ENCODE results near the gene GNL2.
"Not testable (repeated sequence)": the region's sequence is repeated elsewhere in the genome, so short reads cannot be mapped to it uniquely, and the experiment has no call there.

GNL2 gene

DNA sequence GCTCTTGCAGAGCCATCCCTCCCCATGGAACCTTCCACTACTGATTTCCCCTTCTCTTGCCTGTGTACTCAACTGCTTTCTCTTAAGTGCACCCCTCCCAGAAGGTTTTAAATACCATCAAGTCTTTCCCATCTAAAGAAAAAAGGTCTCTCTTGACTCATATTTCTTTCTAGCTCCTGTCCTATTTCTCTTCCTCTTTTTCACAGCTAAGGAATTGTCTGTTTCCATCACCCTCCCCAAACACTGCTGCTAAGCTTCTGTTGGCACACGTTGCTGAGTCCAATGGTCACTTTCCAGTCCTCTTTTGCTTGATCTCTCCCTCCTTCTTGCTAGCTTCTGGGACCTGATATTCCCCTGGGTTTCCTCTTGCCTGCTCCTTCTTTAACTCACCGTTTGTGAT lies 13.3 kb upstream of the GNL2 start:
- DNase-seq (ENCODE audit: insufficient read length, low spot score) (no peak), FAIRE-seq (no peak)

DNA sequence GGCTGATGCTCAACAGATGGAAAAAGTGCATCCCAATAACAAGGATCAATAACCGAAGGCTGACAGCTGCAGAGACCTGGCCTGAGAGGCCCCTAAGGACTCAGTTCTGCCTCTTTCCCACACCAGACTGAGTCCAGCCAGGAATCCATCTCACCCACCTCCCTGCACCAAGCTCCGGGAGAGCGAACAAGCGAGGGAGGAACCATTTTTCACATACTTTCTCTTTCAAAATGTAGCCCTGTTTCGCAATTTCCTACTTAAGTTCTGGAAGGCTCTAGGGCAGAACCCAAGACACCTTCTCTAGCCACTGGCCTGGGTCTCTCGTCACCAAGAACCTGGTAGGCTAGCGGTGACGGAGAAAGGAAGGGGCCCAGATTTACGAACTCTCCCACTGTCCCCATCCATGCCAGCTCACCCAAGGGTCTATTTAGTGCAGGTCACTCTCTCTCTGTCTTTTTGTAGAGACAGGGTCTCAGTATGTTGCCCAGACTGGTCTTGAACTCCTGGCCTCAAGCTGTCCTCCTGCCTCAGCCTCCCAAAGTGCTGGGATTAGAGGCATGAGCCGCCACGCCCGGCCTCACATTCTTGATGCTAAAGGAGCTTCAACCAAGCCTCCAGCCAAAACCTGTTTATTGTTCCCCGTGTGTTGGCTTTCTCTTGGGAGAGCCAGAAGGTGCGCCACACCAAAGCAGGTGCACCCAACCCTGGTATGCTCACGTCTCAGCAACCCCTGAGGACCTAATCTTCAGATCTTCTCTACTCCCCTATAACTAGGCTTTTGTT lies 10.9 kb upstream of the GNL2 start:
- no peak for FAIRE-seq
- DNase-seq (ENCODE audit: insufficient read length, low spot score): no peak

DNA sequence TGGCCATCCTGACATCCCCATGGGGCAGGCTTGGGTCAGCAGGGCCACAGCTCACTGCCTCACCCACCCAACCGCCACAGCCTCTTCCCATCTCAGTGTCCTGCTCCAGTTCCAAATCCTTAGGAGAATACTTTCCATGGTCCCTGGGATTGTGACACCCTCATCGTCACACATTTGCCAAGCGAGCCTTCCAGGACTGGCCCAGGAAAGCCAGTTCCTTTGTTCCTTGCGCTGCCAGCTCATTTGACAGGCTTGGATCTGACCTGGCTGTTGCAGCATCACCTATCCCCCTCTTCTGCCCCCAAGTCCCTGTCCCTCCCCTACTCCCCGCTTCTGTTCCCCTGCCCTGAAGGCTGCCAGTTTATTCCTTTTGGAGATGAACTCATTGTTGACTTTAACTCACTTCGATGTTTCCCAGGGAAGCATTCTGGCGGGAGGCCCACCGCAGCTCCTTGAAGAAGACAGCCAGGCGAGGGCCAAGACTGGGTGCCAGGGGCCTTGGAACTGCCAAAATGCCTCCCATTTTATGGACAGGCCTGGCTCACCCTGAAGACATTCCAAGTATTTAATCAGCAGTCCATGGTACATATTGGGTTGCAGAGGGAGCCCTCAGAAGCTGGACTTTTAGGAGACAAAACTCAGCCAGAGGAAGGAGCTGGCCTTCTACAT lies 10.2 kb upstream of the GNL2 start:
- DNase-seq (ENCODE audit: insufficient read length, low spot score) (no peak), FAIRE-seq (no peak)

DNA sequence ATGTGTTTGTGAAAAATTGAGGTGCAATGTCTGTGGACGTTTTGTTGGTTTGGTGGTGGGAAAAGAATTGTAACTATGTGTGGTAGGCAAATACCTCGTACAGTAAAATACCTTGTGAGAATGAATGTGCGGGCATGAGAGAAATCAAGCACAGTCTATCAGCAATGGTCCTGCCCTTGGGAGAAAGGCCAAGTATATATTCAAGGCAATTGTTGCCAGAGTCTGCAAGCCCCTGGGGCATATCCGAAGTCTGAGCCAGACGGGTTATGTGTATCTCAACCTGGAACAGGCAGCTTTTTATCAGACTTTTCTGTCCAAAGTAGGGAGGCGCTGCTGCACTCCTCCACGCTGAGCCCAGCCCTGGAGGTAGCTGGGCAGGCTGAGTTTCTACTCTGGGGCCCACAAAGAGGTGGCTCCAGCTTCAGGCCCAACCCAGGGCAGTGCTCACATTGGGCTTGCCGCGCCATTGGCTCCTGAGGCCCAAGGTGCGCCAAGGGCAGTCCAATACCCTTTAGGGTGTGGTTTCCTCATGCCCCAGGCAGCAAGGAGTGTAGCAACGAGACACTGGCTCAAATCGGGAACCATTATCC lies 9.4 kb upstream of the GNL2 start:
- no peak for FAIRE-seq
- DNase-seq (ENCODE audit: insufficient read length, low spot score): no peak

DNA sequence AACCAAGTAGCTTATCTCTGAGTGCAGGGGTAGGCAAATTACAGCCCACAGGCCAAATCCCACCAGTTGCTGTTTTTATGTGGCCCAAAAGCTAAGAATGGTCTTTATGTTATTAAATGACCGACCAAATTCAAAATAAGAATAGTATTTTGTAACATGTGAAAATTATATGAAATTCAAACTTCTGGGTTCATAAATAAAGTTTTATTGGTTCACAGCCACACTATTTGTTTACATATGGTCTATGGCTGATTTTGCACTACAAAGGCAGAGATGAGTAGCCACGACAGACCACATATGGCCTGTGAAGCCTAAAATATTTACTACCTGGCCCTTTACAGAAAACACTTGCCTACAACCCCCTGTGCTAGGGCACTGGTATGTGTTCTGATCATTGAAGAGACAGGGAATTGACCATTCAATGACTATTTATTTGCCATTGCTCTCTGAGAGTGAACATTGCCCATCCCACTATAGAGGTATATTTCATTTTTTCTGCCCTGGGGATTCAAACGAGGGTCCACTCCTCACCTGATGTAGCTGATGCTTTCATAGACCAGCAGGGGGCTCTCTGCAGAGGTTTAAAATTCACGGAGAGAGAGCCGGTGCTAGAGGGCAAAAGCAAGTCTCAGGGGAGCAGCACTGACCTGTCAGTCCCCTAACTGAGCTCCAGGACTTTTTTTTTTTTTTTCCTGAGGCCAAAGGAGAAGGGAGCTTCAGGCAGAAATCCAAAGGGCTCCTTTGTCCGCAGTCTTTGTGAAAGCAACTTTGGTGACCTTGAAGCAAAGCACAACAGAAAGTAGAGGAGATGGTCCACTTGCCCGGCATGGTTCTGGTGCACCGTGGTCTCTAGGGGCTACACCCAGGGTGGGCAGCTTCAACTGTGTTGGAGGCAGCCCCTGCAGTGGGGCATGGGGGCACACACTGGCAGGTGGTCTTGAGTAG lies 7.3 kb upstream of the GNL2 start:
- FAIRE-seq (no peak), DNase-seq (ENCODE audit: insufficient read length, low spot score) (peak; percentile 35)

DNA sequence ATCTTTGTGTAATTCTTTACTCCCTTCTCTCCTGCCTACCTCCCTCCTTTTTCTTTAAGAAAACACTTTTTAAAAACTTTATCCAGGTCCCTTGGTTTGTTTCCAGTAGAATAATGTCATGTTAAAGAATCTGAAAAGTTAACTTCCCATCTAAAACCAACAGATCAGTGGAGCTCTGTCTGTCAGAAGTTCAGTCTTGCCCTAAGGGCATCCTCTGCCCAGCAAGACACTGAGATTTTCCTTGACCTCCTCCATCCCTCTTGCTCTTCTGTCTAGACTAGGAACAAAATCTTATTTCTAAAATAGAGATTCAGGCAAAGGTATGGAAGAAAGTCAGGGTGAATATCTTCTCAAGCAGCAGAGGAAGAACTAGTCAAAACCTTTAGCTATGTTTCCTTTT lies 5.7 kb upstream of the GNL2 start:
- FAIRE-seq: no peak

DNA sequence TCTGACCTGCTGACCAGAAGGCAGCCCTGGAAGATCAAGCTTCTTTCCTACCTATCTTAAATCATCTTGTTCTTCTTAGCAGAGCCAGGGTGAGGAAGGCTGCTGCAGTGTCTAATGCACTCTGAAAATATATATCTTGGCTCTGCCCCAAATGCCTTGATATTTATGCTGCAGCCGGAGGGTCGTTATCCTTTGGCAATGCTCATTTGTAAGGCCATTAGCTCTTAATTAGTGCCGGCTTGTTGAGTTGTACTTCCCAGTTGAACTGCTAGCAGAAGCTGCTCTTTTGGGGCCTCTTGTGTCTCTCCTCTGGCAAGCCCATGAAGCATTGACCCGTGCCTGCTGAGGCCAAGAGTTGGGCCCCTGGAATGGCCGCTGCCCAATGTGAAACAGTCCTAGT lies 4.2 kb upstream of the GNL2 start:
- FAIRE-seq (no peak), DNase-seq (ENCODE audit: insufficient read length, low spot score) (no peak)

More for the DNA sequence above, 5.7 kb upstream of the GNL2 start:
- DNase-seq (ENCODE audit: insufficient read length, low spot score): no peak

DNA sequence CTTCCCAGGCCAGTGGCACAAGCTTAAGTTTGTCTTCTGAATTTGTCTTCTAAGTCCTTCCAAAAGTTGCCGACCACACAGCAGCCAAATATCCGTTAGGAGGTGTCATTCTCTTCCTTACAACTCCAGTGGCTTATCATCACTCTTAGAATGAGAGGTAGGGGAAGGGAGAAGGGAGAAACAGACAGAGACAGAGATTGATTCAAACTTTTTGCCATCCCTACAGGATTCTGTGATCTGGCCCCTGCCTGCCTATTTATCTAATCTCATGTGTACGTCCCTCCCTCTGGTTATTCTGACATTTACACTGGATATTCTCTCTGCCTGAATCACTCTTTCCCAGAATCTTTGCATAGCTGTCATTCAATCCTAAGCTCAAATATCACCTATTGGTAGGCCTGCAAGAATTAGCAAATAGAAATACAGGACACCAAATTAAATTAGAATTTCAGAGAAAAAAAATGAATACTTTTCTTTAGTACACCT lies 488 bp upstream of the GNL2 start:
- DNase-seq (ENCODE audit: insufficient read length, low spot score) (no peak), FAIRE-seq (no peak)

DNA sequence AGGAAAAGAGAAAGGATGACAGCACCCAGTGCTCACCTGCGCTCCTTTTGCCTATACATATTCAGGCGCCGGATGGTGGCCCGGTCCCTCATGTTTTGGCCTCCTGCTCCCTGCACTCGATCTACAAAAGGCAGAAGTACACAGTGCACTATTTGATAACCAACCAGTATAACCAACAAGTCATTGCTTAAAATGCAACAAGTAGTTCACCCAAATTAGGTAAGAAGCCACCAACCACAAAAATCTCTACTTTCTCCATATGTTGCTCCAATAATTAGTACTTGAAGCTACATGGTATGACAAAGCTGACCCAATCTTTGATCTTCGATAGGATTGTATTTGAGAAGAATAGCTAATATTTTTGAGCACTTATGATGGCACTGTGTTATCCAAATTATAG lies 2.0 kb downstream of the GNL2 start:
- DNase-seq (ENCODE audit: insufficient read length, low spot score) (no peak), FAIRE-seq (no peak)

DNA sequence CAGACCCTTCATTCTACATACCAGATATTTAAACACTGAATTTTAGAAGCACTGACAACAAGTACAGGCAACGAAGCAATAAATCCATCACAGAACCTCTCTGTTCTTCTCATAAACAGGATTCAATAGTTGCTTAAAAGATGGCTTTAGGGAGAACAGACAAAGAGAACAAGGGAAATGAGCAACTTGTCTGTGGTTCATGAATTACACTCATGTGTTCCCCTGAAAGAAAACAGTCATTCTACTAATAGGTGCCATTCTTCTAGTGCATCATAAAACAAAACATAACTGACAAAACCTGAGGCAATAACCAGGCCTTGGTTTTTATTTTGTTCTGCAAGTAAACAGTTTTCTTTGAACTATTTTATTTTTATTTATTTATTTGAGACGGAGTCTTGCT lies 6.8 kb downstream of the GNL2 start:
- DNase-seq (ENCODE audit: insufficient read length, low spot score) (no peak), FAIRE-seq (no peak)

DNA sequence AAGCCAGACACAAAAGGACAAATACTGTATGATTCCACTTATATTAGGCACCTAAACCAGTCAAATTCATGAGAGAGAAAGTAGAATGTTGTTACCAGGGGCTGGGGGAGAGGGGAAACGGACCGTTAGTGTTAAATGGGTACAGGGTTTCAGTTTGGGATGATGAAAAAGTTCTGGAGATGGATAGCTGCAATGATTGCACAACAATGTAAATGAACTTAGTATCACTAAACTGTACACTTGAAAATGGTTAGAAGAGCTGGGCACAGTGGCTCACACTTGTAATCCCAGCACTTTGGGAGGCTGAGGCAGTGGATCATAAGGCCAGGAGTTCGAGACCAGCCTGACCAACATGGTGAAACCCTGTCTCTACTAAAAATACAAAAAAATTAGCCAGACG lies 11.2 kb downstream of the GNL2 start:
- not testable (repeated sequence) for DNase-seq (ENCODE audit: insufficient read length, low spot score); FAIRE-seq

DNA sequence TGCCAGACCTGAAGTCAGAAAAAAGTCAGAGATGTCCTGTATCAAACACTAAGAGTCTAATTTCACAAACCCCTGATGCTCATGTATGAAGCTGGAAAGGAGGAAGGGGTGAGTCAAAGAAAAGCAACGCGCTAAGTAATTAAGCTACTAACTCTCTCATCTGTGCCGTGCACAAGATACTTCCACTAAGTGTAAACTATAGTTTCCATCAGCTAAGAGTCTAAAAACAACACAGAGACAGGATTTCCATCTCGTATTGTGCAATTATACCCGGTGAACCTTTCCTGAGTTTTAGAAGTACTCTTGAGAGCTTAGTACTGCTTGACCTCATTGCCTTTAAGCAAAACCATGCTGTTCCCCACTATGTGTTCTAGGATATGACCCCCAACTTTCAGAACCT lies 20.0 kb downstream of the GNL2 start:
- FAIRE-seq (no peak), DNase-seq (ENCODE audit: insufficient read length, low spot score) (no peak)

DNA sequence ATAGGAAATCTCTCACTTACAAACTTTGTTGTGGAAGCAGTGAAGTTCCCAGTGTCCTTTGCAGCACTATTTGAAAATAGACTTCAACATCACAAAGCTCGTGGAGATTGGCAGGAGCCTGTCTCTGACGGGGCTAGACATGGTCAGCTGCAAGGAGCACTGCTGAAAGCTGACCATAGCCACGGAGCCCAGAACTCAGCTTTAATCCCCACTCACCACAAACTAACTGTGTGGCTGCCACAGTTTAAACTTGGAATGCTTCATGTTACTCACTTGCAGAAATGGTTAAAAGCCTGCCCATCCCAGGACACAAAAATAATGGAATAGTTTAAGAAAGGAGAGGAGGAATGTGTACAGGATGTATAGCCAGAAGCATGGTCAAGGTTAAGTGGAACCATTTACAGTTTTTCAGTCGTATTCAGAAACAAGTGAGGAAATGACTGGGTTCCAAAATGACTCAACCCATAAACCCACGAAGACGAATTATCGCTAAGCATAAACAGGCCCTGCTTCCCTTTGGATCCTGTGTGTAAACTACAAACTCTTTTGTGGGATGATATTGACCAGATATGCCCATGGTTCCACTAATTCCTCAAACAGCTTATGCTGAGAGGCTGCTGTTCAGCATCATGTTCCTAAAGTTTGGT lies 20.8 kb downstream of the GNL2 start:
- DNase-seq (ENCODE audit: insufficient read length, low spot score): no peak
- FAIRE-seq: no peak

DNA sequence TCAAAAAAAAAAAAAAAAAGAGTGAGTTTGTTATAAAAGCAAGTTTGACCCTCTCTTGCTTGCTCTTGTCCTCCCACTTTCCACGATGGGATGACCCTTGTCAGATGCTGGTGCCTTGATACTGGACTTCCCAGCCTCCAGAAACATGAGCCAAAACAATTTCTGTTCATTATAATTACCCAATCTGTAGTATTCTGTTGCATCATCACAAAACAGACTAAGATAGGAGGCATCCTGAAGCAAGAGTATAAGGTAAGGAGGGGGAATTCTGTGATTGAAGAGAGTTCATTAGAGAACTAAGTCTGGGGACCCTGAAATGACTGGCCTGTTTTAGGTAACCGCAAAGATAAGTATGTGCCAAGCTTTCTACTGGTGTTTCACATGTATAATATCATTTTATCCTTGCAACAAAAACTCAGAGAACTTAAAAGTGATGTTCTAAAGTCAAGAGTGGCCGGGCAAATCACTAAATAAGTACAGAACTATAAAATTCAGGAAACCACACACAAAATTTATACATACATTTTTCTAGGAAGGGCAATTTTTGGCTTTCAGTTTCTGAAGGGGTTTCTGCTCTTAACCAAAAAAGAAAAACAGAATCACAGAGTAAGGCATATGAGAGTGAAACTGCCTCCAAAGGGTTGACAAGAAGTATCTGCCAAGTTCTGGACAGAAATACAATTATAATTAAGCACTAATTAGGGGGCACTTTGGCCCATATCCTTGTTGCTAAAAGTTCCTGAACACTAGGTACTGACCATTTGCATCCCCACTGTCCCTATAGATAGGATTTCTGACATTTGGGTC lies 25.0 kb downstream of the GNL2 start:
- DNase-seq (ENCODE audit: insufficient read length, low spot score) (no peak), FAIRE-seq (no peak)

DNA sequence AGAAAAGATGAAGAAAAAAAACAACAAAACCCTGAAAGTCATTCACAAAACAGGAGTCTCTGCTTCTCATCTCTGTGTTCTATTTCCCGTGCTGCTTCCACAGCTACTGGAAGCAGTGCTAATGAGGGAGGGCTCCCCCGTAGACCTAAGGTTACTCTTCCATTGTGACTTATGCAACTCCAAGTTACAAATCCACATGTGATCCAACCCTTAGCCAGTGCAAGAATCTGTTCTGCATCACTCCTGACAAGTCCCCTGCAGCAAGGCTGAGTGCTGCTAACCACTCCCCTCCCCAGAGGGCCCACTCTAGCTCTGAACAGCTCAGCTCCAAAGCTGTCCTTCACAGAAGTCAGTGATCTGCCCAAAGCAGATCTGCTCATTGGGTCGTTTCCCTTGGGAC lies 28.7 kb downstream of the GNL2 start:
- DNase-seq (ENCODE audit: insufficient read length, low spot score) (no peak), FAIRE-seq (no peak)

DNA sequence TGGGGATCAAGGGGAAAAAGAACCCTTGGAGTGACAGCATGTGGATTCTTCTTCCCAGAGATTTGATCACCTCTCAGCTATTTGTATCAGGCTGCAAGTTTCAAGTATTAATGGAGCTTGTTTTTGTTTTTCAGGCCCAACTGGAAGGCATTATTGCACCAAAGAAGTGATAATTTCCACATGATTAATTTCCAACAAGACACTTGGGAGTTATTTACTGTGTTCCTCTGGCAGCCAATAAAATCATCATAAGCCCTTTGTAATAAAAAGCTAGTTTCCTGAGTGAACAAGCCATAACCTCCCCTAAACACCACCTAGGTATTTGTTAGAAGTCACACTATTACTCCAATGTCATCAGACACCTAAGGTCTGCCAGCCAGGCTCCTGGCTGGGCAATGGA lies 30.8 kb downstream of the GNL2 start:
- FAIRE-seq (no peak), DNase-seq (ENCODE audit: insufficient read length, low spot score) (no peak)

DNA sequence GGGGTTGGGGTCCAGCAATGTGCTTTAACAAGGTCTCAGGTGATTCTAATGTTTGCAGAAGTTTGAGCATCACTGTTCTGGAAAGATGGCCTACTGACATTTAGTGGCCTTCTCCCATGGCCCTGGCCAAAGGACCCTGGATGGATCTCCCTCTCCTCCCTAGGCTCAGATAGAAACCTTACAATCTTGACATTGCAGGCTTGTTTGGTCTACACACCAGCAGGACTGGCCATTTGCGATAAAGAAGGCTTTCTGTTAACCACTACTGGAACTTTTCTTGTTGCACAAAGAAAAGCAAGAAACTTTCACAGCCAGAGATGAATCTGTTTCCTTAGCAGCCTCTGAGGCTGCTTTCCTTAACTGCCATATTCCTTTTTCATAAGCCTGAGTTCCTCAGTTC lies 32.8 kb downstream of the GNL2 start:
- DNase-seq (ENCODE audit: insufficient read length, low spot score): no peak
- FAIRE-seq: no peak

DNA sequence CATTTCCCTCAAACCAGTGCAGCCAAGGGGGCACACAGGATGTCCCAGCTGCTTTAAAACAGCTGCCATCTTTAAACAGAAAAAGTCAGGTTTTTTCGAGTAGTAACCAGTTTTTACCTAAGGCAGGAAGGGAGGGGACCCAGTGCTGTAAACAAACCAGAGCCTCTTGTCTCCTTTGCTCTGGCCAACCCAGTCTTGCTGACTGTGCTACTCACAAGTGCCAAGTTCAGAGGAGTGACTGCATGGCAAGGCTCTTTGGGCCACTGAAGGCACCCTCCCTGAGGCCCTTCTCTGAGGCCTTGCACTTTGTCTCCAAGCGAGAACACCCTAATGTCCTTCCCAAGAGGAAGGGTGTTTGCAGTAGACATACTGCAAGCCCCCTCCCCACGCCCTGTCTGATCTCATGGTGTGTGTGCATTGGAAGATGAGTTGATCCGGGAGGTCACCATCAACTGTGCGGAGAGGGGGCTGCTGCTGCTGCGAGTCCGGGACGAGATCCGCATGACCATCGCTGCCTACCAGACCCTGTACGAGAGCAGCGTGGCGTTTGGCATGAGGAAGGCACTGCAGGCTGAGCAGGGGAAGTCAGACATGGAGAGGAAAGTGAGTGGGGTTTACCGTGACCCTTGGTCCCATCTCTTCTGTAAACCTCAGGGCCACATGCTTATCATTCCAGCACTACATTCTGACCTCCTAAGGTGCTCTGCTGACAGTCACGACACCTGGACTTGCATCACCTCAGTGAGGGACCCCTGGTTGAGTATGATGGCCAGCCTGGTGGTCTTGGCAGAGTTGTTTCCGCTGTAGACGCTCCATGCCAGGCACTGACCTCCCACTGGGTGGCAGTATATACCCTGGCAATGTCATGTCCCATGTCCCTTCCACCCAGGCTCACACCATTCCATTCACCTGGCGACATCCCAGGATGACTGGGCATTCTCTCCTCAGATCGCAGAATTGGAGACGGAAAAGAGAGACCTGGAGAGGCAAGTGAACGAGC lies 34.3 kb downstream of the GNL2 start:
- peak; percentile 66 for DNase-seq (ENCODE audit: insufficient read length, low spot score)
- FAIRE-seq: peak; percentile 88
